ENCODE results near the gene TEAD1. TPM values are rescaled to one million over a fixed set of nuclear protein-coding genes. Genes with fewer than 3 reads are reported as not detected.

Gene TEAD1
- total RNA-seq, 2 experiments from 2014 or later: 0.25 to 0.83 TPM

- no peaks in the 10 kb centered on the region for H3K9me3 Mint-ChIP-seq
- H3K4me3 Mint-ChIP-seq: no peak overlapping the region
- ATAC-seq (no peak), DNase-seq (no peak)
- TF ChIP-seq CTCF (IDR thresholded peaks at IDR 0.05): no peak
- intact Hi-C loops (cut with micrococcal nuclease): no loop called here
- H3K4me1 Mint-ChIP-seq (ENCODE audit: low read depth): no peaks in the 10 kb centered on the region
- peaks cover 3% of the 10 kb centered on the region for H3K27me3 Mint-ChIP-seq
- no peaks in the 10 kb centered on the region for H3K36me3 Mint-ChIP-seq (ENCODE audit: low read depth)
- H3K27ac Mint-ChIP-seq: no peak overlapping the region
- ChIA-PET POLR2A (no interaction called here), CTCF (interaction anchor here (1.2 to 1.3 kb wide), 2 partner anchors 14 to 17 kb away, joined by 4 read pairs; no protein-coding TSS in a partner anchor)
Measured at GRCh38 chr11:12979928-12980689, 305.9 kb downstream of the TEAD1 start.

GRCh38 chr11:12981676-12982522 lies 307.7 kb downstream of the TEAD1 start:
- no peak overlapping the region for H3K4me3 Mint-ChIP-seq
- intact Hi-C loops (cut with micrococcal nuclease): no loop called here
- ATAC-seq (no peak), DNase-seq (no peak)
- peaks cover 11% of the 10 kb centered on the region for H3K27me3 Mint-ChIP-seq
- H3K9me3 Mint-ChIP-seq: no peaks in the 10 kb centered on the region
- ChIA-PET POLR2A (no interaction called here), CTCF (no interaction called here)
- TF ChIP-seq CTCF (IDR thresholded peaks at IDR 0.05): no peak
- no peaks in the 10 kb centered on the region for H3K4me1 Mint-ChIP-seq (ENCODE audit: low read depth)
- H3K36me3 Mint-ChIP-seq (ENCODE audit: low read depth): no peaks in the 10 kb centered on the region
- H3K27ac Mint-ChIP-seq: no peak overlapping the region

GRCh38 chr11:12983336-12983735 lies 309.1 kb downstream of the TEAD1 start:
- no peak for TF ChIP-seq CTCF (IDR thresholded peaks at IDR 0.05)
- no peak overlapping the region for H3K4me3 Mint-ChIP-seq
- no peak for ATAC-seq
- H3K36me3 Mint-ChIP-seq (ENCODE audit: low read depth): no peaks in the 10 kb centered on the region
- H3K27me3 Mint-ChIP-seq: peaks cover 12% of the 10 kb centered on the region
- ChIA-PET CTCF (no interaction called here), POLR2A (no interaction called here)
- intact Hi-C loops (cut with micrococcal nuclease): no loop called here
- no peak for DNase-seq
- no peaks in the 10 kb centered on the region for H3K9me3 Mint-ChIP-seq
- H3K27ac Mint-ChIP-seq: no peak overlapping the region
- H3K4me1 Mint-ChIP-seq (ENCODE audit: low read depth): no peaks in the 10 kb centered on the region

- no peak for TF ChIP-seq CTCF (IDR thresholded peaks at IDR 0.05)
- no peak for ATAC-seq
- Mint-ChIP-seq H3K36me3 (ENCODE audit: low read depth) (no peaks in the 10 kb centered on the region), H3K4me1 (ENCODE audit: low read depth) (no peaks in the 10 kb centered on the region), H3K9me3 (no peaks in the 10 kb centered on the region), H3K27me3 (peaks cover 13% of the 10 kb centered on the region), H3K4me3 (no peak overlapping the region), H3K27ac (no peak overlapping the region)
- no peak for DNase-seq
- CTCF ChIA-PET: no interaction called here
- POLR2A ChIA-PET: no interaction called here
- intact Hi-C loops (cut with micrococcal nuclease): no loop called here
Measured at GRCh38 chr11:12986194-12986898, 312.1 kb downstream of the TEAD1 start.
